ENCODE data around the gene LRP5.

GRCh38 chr11:68325183-68325906, 13.0 kb downstream of the LRP5 start:
- TF ChIP-seq CTCF (optimal IDR thresholded peaks at IDR 0.05 in 1 of 3, IDR thresholded peaks at IDR 0.05 in 1 of 3, conservative IDR thresholded peaks at IDR 0.05 in 1 of 3; ENCODE audit: extremely low read depth in 1 of 3, insufficient read depth in 2 of 3, low read length in 3 of 3) (no peak), EZH2 (IDR thresholded peaks at IDR 0.05; ENCODE audit: low read length) (no peak)

Data from keratinocyte (primary cell).